Pons (tissue), 1 donor: ENCODE measurements around the gene TIE1.
A peak's percentile ranks its signal among the peaks of the same experiment; 100 is the strongest.

Experiments
- DNase-seq: peaks from one replicate; pipeline ENCODE4 v3.0.0-alpha.2; 2016; ENCODE audit warnings: low spot score

The TIE1 gene

DNA sequence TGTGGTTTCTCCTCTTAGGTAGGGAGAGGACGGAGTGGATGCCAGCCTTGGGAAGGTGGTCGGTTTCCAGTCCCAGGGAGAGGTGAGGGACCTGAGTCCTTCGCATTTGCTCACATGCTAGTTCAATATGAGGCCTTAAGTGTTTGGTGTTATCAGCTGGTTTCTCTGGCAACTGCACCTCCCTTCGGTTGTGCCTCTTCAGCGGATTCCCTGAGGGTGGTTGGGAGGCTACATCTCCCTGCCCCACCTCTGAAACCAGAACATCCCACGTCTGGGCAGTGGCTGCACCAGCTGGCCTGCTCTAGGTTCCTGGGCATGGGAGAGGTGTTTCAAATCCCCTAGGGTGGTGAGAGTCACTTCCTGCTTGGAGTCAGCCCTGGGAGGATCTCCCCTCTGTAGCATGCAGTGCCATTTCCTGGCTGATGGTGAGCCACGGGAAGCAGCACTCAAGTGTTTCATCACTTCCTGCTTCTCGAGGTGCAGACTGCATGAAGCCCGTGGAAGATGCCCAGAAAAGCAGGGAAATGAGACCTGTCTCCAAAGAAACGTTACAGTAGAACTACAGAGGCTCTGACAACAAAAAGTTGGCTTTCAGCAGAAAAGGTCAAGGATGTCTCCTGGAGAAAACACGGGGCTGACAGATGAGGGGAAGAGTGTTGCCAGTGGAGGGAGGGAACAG is 26.5 kb upstream of the TIE1 start:
- no peak for DNase-seq

GRCh38 chr1:43274804-43275180 is 26.0 kb upstream of the TIE1 start:
- no peak for DNase-seq

DNA sequence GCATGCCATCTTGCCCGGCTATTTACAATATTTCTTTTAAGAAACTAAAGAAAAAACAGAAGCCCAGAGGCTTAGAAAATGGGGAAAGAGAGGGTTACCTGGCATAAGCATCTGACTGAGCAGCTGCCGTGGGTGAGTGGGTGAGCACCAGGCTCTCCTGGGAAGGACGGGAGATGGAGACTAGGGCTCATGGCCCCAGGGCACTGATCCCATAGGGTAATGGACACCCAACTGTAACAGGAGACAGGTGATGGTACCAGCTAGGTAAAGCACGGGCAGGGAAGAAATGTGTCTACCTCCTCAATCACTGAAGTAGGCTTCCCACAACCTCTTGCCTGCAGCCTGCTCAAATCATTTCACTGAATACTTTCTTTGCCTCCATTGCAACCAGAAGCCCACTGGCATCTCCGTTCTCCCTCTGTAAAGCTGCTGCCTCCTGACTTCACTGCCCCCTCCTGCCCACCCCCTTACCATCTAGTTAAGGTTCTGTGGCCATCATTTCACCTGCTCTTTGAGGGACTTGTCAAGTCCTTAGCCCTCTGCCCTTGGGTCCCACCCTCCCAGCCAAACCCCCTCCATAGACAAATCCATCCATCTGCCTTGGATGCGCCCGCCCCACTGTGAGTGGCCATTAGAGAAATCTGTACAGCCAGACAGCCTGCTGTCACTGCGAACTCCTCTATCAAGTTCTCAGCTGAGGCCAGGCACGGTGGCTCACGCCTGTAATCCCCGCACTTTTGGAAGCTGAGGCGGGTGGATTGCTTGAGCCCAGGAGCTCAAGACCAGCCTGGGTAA is 24.8 kb upstream of the TIE1 start:
- DNase-seq, result no peak

GRCh38 chr1:43276673-43277072 is 24.1 kb upstream of the TIE1 start:
- DNase-seq, result no peak

DNA sequence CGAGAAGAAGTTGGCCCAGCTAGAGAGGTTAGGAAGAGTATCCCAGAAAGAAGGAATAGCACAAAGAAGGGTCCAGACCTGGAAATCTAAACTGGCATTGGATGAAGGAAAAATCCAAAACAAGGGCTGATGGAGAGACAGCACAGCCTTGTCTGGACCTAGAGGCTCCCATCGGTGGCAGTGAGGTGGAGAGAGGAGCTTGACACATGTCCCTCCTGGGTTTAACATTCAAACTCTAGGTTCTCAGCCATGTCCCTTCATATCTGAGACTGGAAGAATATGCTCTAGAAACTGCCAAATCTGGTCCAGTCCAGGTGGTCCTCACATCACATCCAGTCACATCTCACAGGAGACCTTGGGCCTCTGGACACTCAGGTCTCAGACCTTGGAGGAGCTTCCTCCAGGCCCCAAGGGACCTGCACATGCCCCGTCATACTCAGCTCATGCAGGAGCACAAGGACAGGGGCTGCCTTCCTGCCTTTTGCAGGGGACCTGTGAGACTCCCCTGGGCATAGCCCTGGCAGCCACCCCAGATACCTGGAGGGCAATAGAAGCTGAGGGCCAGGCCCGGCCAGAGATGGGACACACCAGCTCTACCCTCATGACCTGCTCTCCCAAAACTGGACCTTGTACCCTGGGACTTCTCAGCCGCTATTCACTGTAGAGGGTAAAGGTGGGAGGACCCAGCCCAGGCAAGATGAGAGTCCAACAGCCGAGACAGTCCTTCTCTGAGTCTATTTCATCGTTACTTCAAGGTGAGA is 23.5 kb upstream of the TIE1 start:
- DNase-seq, result no peak

- DNase-seq, result no peak
Observed at GRCh38 chr1:43279161-43279560, 21.6 kb upstream of the TIE1 start.

DNA sequence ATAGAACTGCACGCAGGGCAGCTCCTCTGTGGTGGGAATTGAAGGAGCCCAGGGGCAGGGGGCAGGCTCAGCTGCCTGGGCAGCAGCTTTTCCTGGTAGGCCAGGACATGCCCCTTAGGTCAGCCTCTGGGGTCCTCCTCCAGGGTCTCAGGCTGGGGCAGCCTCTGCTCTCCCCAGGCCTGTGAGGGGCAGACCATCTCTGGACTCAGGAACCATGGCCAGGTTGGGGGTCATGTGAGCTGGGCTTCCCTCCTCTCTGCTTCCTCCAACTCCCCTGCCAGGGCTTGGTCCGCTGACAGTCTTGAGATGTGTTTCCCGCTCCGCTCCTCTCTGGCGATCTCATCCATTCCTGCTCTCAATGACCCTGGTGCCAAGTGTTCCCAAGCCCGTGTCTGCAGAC is 21.1 kb upstream of the TIE1 start:
- DNase-seq, result no peak

DNA sequence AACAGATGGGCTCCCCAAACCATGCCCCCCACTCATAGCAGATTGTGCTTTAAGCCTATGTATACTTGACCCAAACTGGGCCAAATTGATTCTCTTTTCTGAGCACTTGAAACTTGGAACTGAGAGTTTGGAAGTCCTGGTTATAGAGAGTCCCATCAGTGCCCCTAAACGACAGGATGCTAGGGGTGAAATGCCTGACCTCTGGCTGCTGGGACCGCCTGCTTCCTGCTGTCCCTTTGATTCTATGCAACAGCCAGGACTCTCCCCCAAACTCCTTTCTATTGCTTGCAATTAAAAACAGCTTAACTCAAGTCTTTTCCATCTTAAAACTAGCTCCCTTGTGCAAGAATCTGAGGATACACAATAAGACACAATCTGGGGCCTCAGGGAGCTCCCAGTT is 20.1 kb upstream of the TIE1 start:
- no peak for DNase-seq

- DNase-seq, result peak; percentile 92
Observed at GRCh38 chr1:43282220-43283195, 18.3 kb upstream of the TIE1 start.

GRCh38 chr1:43284065-43284464 is 16.7 kb upstream of the TIE1 start:
- no peak for DNase-seq

- DNase-seq, result no peak
Observed at GRCh38 chr1:43284546-43285110, 16.2 kb upstream of the TIE1 start.

- DNase-seq, result no peak
Observed at GRCh38 chr1:43285269-43285990, 15.4 kb upstream of the TIE1 start, which contains the start of gene C1orf210. Gene C1orf210, minus strand, starts transcription at chr1:43285581. Its CDS starts 2,311 bp downstream, at chr1:43283270.

GRCh38 chr1:43286115-43286514 is 14.7 kb upstream of the TIE1 start:
- no peak for DNase-seq

- DNase-seq, result no peak
Observed at GRCh38 chr1:43286533-43286932, 14.2 kb upstream of the TIE1 start.

GRCh38 chr1:43288058-43288784 is 12.6 kb upstream of the TIE1 start:
- DNase-seq, result no peak

- DNase-seq, result no peak
Observed at GRCh38 chr1:43288785-43289706, 11.7 kb upstream of the TIE1 start.

DNA sequence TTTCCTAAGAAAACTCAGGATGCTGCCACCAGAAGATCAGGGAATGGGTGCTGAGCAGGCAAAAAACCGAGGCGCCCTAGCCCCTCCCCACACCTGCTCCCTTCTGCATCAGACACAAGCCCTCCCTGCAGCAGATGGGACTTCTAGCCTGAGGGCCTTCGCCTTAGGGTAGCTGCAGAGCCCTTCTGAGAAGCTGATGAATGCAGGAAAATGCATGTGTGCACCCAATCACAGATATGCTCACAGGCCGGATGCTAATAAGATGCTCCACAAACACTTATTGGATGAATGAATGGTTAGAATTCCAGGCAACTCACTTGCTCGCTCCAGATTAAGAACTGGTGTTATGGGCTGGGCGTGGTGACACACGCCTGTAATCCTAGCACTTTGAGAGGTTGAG is 8.6 kb upstream of the TIE1 start:
- no peak for DNase-seq

DNA sequence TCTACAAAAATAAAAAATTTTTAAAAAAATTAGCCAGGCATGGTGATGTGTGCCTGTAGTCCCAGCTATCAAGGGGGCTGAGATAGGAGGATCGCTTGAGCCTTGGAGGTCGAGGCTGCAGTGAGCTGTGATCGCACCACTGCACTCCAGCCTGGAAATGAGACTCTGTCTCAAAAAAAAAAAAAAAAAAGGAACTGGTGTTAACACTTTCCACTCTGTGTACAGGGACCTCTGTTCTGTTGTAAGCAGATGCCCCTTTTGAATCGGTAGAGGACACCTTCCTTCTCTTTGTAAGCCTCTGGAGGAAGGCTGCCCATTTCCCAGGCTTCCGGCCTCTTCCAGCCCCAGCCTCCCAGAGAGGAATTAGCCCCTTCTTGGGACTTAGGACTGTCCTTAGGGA is 8.1 kb upstream of the TIE1 start:
- no peak for DNase-seq

DNA sequence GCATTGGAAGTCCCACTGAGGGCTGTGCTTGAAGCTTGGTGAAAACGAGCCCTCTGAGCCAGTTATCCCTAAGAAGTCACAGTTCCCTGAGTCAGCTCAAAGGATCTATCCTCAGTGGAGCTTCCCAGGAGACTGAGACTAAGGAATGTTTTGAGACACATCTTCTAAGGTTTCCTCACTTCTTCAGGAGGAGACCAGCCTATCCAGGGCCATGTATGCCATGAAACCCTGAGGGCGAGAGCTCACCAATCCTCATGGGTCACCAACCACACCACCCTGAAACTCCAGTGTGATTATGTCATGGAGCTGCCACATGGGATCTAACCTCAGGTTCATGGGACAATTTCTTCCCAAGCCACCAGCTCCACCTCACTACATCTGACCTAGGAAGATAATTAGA is 7.6 kb upstream of the TIE1 start:
- no peak for DNase-seq
